B cell (primary cell): Measurements from ENCODE around the gene AFF3. TPM values are rescaled to one million over a fixed set of nuclear protein-coding genes. Genes with fewer than 3 reads are reported as not detected.
A peak's percentile ranks its signal among the peaks of the same experiment; 100 is the strongest.

Source experiments
- ATAC-seq: fragments of 200-7000 bp; cut with Tn5 transposase; one replicate; pipeline ENCODE4 v1.10.0; 2021; ENCODE audit warnings: low read depth, mild to moderate bottlenecking, moderate number of reproducible peaks, moderate library complexity
- CTCF ChIA-PET: fragments of 350-600 bp; sonication (Branson Sonifier 250); formaldehyde crosslinking; loops from one replicate; lab custom pipeline; 2021; ENCODE audit warnings: antibody characterized with exemption, inconsistent platforms; lab: Charles Lee
- POLR2A ChIA-PET: fragments of 350-600 bp; sonication (Branson Sonifier 250); formaldehyde crosslinking; loops from one replicate; lab custom pipeline; 2021; ENCODE audit warnings: antibody characterized with exemption; lab: Charles Lee
- DNase-seq: peaks from one replicate; pipeline ENCODE4 v3.0.0; 2013
- H2AFZ ChIP-seq: 2 replicates; pipeline ENCODE4 v1.6.1; 2012; ENCODE audit warnings: mild to moderate bottlenecking, low read depth, low read length; ENCODE audit not compliant: insufficient read depth, poor library complexity, severe bottlenecking
- H3K27ac ChIP-seq, 2 donors: 1 replicate in 1 of 2; 2 replicates in 1 of 2; pipeline ENCODE4 v1.5.1; 2012 to 2013; ENCODE audit warnings: low read length in 2 of 2, mild to moderate bottlenecking in 2 of 2, moderate library complexity in 1 of 2
- H3K27me3 ChIP-seq, 4 experiments: fragments of 200-600 bp in 1 of 4; sonication (generic) in 1 of 4; replicated peaks in 1 of 4; 1 replicate in 2 of 4; 2 replicates in 2 of 4; pipeline versions ENCODE4 v1.6.1 to v1.7.0; 2013 to 2016; ENCODE audit warnings: low read length in 3 of 4, mild to moderate bottlenecking in 2 of 4, mixed read lengths in 1 of 4, moderate library complexity in 1 of 4; ENCODE audit not compliant: insufficient read depth in 4 of 4, control insufficient read depth in 3 of 4; ENCODE audit errors: control extremely low read depth in 1 of 4
- H3K36me3 ChIP-seq, 2 experiments: replicated peaks in 1 of 2; 1 replicate in 1 of 2; 2 replicates in 1 of 2; pipeline versions ENCODE4 v1.6.1 to v1.7.1; 2013; ENCODE audit warnings: low read length in 1 of 2; ENCODE audit not compliant: insufficient read depth in 2 of 2, control insufficient read depth in 1 of 2; ENCODE audit errors: control extremely low read depth in 1 of 2, extremely low read depth in 1 of 2
- H3K4me1 ChIP-seq, 2 donors: fragments of 200-600 bp in 1 of 2; sonication (generic) in 1 of 2; 1 replicate in 1 of 2; 2 replicates in 1 of 2; pipeline versions ENCODE4 v1.5.1 to v1.6.1; 2013 to 2017; ENCODE audit warnings: low read length in 2 of 2; ENCODE audit not compliant: control insufficient read depth in 2 of 2, insufficient read depth in 2 of 2
- H3K4me2 ChIP-seq: replicated peaks from 2 replicates; pipeline ENCODE3; 2012; ENCODE audit warnings: mild to moderate bottlenecking, low read depth, low read length; ENCODE audit not compliant: poor library complexity, severe bottlenecking
- H3K4me3 ChIP-seq, 5 experiments: fragments of 200-600 bp in 1 of 5; sonication (generic) in 1 of 5; 1 replicate in 3 of 5; 2 replicates in 2 of 5; pipeline versions ENCODE4 v1.5.1 to v1.7.0; 2011 to 2016; ENCODE audit warnings: low read length in 4 of 5, mild to moderate bottlenecking in 4 of 5, low read depth in 2 of 5, control low read depth in 1 of 5, moderate library complexity in 1 of 5; ENCODE audit not compliant: insufficient read depth in 1 of 5; ENCODE audit errors: control extremely low read depth in 1 of 5, extremely low read depth in 1 of 5
- H3K79me2 ChIP-seq: fragments of 200-600 bp; sonication (generic); one replicate; pipeline ENCODE4 v1.6.0; 2016; ENCODE audit warnings: low read length; ENCODE audit not compliant: control insufficient read depth, insufficient read depth
- H3K9ac ChIP-seq: fragments of 200-600 bp; sonication (generic); 2 replicates; pipeline ENCODE4 v1.6.1; 2017; ENCODE audit warnings: mild to moderate bottlenecking, low read length, moderate library complexity
- H3K9me3 ChIP-seq, 3 donors: one replicate each; pipeline versions ENCODE4 v1.6.1 to v1.7.1; 2013; ENCODE audit warnings: low read length in 2 of 3; ENCODE audit not compliant: control insufficient read depth in 2 of 3, insufficient read depth in 1 of 3; ENCODE audit errors: control extremely low read depth in 1 of 3
- H4K20me1 ChIP-seq: 2 replicates; pipeline ENCODE4 v1.6.0; 2012; ENCODE audit warnings: mild to moderate bottlenecking, low read length; ENCODE audit not compliant: insufficient read depth, control insufficient read depth, poor library complexity, severe bottlenecking
- H3K27ac Mint-ChIP-seq: one replicate; pipeline ENCODE4 v1.8.0; 2021; ENCODE audit warnings: mixed read lengths
- H3K27me3 Mint-ChIP-seq: one replicate; pipeline ENCODE4 v1.8.0; 2021; ENCODE audit warnings: mixed read lengths
- H3K4me1 Mint-ChIP-seq: one replicate; pipeline ENCODE4 v1.8.0; 2021; ENCODE audit warnings: mixed read lengths
- H3K4me3 Mint-ChIP-seq: one replicate; pipeline ENCODE4 v1.8.0; 2021; ENCODE audit warnings: mixed read lengths
- H3K9me3 Mint-ChIP-seq: one replicate; pipeline ENCODE4 v1.8.0; 2022; ENCODE audit warnings: mixed read lengths; ENCODE audit not compliant: insufficient read depth
- EZH2 ChIP-seq: IDR thresholded peaks from 2 replicates; pipeline ENCODE4 v1.6.1; 2012; ENCODE audit warnings: borderline replicate concordance, low read depth, mild to moderate bottlenecking, moderate library complexity, low read length; ENCODE audit not compliant: insufficient read depth, poor library complexity, severe bottlenecking
- WGBS: methylation state at CpG from one replicate; pipeline ENCODE4 v1.1.5; 2013; ENCODE audit warnings: missing lambda C conversion rate; ENCODE audit not compliant: insufficient coverage; 5-methylcytosine and 5-hydroxymethylcytosine counted together
- intact Hi-C: fragments of 100-400 bp; cut with micrococcal nuclease; formaldehyde crosslinking; loops from one replicate; pipeline ENCODE4 v1.10.0; 2022
- polyA plus RNA-seq: library from polyadenylated mRNA; depleted of rRNA; stranded (reverse); fragments of >200 nt; gene quantifications from 2 replicates; pipeline ENCODE4 v1.2.3, GENCODE V29; 2012
- total RNA-seq, 2 donors: library from RNA; stranded (reverse); fragments of 120-200 nt in 1 of 2; gene quantifications; 1 replicate in 1 of 2; 2 replicates in 1 of 2; pipeline versions ENCODE4 v1.2.3 to v1.2.4, GENCODE V29; 2013 to 2022
- TF ChIP-seq, protein P1 (sequence below): fragments of 200-600 bp; IDR thresholded peaks from one replicate; pipeline ENCODE4 v1.8.0; 2022; ENCODE audit warnings: antibody characterized with exemption, mild to moderate bottlenecking

AFF3 gene
- total and polyA plus RNA-seq, 2 donors (not counting 1 experiment from before 2014, with no cell fraction given), result 117 to 830 TPM

DNA sequence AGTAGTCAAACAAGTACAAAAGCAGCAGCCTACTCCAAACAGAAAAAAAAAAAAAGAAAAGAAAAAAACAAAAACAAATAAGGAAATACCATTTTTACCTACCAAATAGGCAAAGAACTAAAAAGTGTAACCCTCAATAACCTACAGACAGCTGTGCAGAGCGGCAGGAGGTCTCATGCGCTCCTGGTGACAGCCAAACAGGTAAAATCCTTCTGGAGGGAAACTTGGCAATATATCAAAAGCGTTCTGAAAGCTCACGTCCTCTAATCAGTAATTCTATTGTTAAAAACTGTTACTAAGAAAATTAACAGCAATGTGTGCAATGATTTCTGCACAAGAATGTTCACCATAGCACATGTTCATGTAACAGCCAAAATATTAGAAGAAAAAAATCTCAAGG lies 105.6 kb downstream of the AFF3 start:
- Histone ChIP-seq H3K4me3 (no peak overlapping the region), H3K79me2 (peaks cover 90% of the 10 kb centered on the region), H3K27me3 (no peaks in the 10 kb centered on the region), H4K20me1 (peaks cover 83% of the 10 kb centered on the region), H2AFZ (no peak overlapping the region), H3K9me3 (no peaks in the 10 kb centered on the region), H3K9ac (no peak overlapping the region), H3K36me3 (peaks cover 7 to 25% of the 10 kb centered on the region in 2 experiments), H3K4me1 (peaks cover 3 to 8% of the 10 kb centered on the region in 2 donors), H3K27ac (no peak overlapping the region), H3K4me2 (no peak overlapping the region)
- Mint-ChIP-seq H3K27ac (no peak overlapping the region), H3K27me3 (no peaks in the 10 kb centered on the region), H3K9me3 (no peaks in the 10 kb centered on the region), H3K4me1 (peaks cover 60% of the 10 kb centered on the region), H3K4me3 (no peak overlapping the region)
- intact Hi-C loops, result no loop called here
- no CpG with 5 or more reads among the region's 4 CpGs for WGBS
- ChIA-PET CTCF (no interaction called here), POLR2A (no interaction called here)
- DNase-seq (no peak), ATAC-seq (no peak)
- TF ChIP-seq, protein P1, sequence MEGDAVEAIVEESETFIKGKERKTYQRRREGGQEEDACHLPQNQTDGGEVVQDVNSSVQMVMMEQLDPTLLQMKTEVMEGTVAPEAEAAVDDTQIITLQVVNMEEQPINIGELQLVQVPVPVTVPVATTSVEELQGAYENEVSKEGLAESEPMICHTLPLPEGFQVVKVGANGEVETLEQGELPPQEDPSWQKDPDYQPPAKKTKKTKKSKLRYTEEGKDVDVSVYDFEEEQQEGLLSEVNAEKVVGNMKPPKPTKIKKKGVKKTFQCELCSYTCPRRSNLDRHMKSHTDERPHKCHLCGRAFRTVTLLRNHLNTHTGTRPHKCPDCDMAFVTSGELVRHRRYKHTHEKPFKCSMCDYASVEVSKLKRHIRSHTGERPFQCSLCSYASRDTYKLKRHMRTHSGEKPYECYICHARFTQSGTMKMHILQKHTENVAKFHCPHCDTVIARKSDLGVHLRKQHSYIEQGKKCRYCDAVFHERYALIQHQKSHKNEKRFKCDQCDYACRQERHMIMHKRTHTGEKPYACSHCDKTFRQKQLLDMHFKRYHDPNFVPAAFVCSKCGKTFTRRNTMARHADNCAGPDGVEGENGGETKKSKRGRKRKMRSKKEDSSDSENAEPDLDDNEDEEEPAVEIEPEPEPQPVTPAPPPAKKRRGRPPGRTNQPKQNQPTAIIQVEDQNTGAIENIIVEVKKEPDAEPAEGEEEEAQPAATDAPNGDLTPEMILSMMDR, result no peak
- no peak for TF ChIP-seq EZH2

DNA sequence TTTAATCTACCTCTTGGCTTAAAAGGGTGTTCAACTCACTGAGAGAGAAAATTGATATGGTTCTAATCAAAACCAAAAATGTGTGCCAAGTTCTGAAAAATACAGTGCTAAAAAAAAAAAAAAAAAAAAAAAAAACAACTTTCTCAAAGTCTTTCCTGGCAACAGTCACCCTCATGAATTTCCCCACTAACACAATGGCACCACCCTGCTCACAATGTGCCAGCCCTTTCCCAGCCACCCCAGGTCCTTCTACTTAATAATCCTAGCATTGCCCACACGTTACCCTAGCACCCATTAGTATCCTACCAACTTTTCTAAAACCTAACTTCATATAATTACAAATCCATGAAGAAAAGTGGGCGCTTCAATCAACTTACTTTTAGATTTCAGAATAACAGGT lies 106.4 kb downstream of the AFF3 start:
- H3K4me3 Mint-ChIP-seq, result no peak overlapping the region
- ChIA-PET CTCF (no interaction called here), POLR2A (no interaction called here)
- H3K27ac Mint-ChIP-seq, result peak overlapping the region; percentile 77
- H3K4me1 Mint-ChIP-seq, result peaks cover 59% of the 10 kb centered on the region
- Histone ChIP-seq H3K4me1 (peaks cover 3 to 8% of the 10 kb centered on the region in 2 donors), H3K27me3 (no peaks in the 10 kb centered on the region), H2AFZ (no peak overlapping the region), H4K20me1 (peaks cover 83% of the 10 kb centered on the region), H3K79me2 (peaks cover 90% of the 10 kb centered on the region), H3K4me3 (no peak overlapping the region), H3K4me2 (no peak overlapping the region), H3K9ac (no peak overlapping the region), H3K27ac (peak overlapping the region in 1 of 2 donors; percentile 45), H3K36me3 (peaks cover 6 to 24% of the 10 kb centered on the region in 2 experiments), H3K9me3 (no peaks in the 10 kb centered on the region)
- H3K27me3 Mint-ChIP-seq, result no peaks in the 10 kb centered on the region
- TF ChIP-seq, protein P1, result no peak
- no peaks in the 10 kb centered on the region for H3K9me3 Mint-ChIP-seq
- intact Hi-C loops, result no loop called here
- ATAC-seq (no peak), DNase-seq (no peak)
- WGBS, result 100% methylated on average over 1 of the region's 2 CpGs
